Lung (tissue), 12 donors: ENCODE measurements around the gene SLC25A41. TPM values are rescaled to one million over a fixed set of nuclear protein-coding genes. Genes with fewer than 3 reads are reported as not detected.
A peak's percentile ranks its signal among the peaks of the same experiment; 100 is the strongest.

Experiments
- ATAC-seq: fragments of 200-7000 bp; cut with Tn5 transposase; one replicate; pipeline ENCODE4 v1.9.1; 2020; ENCODE audit warnings: moderate number of reproducible peaks; ENCODE audit not compliant: insufficient read depth, low FRiP score
- DNase-seq, 3 donors: peaks; one replicate each; pipeline ENCODE4 v3.0.0-alpha.2; 2013 to 2017
- H3K27ac ChIP-seq, 2 donors: one replicate each; pipeline ENCODE4 v1.5.1; 2013; ENCODE audit warnings: mild to moderate bottlenecking in 2 of 2, moderate library complexity in 2 of 2, control low read depth in 1 of 2, inconsistent platforms in 1 of 2, low read depth in 1 of 2, low read length in 1 of 2
- H3K27me3 ChIP-seq, 3 donors: one replicate each; pipeline ENCODE4 v1.5.1; 2013; ENCODE audit warnings: low read length in 2 of 3; ENCODE audit not compliant: control insufficient read depth in 3 of 3, insufficient read depth in 3 of 3
- H3K36me3 ChIP-seq, 4 donors: one replicate each; pipeline ENCODE4 v1.5.1; 2013; ENCODE audit warnings: low read length in 4 of 4, mild to moderate bottlenecking in 1 of 4, moderate library complexity in 1 of 4; ENCODE audit not compliant: control insufficient read depth in 4 of 4, insufficient read depth in 4 of 4
- H3K4me1 ChIP-seq, 5 donors: one replicate each; pipeline ENCODE4 v1.5.1; 2013; ENCODE audit warnings: low read length in 5 of 5, mild to moderate bottlenecking in 2 of 5, moderate library complexity in 1 of 5; ENCODE audit not compliant: control insufficient read depth in 5 of 5, insufficient read depth in 5 of 5
- H3K4me3 ChIP-seq: one replicate; pipeline ENCODE4 v1.5.1; 2013; ENCODE audit warnings: mild to moderate bottlenecking, control low read depth, moderate library complexity
- H3K9ac ChIP-seq, 2 donors: one replicate each; pipeline ENCODE4 v1.5.1; 2013; ENCODE audit warnings: low read length in 2 of 2, control low read depth in 1 of 2; ENCODE audit not compliant: insufficient read depth in 1 of 2
- H3K9me3 ChIP-seq, 4 donors: one replicate each; pipeline ENCODE4 v1.5.1; 2013; ENCODE audit warnings: low read length in 3 of 4, mild to moderate bottlenecking in 1 of 4, moderate library complexity in 1 of 4; ENCODE audit not compliant: control insufficient read depth in 4 of 4, insufficient read depth in 3 of 4
- WGBS, 2 donors: extraction: QIAGEN DNeasy Blood & Tissue Kit; methylation state at CpG; one replicate each; pipeline ENCODE4 v1.1.7; 2013; 5-methylcytosine and 5-hydroxymethylcytosine counted together
- polyA plus RNA-seq, 2 donors: library from polyadenylated mRNA; stranded (reverse); fragments of 200-250 nt; gene quantifications; one replicate each; pipeline ENCODE4 v1.2.1, GENCODE V29; 2013
- total RNA-seq, 2 donors: library from RNA; depleted of rRNA in 1 of 2; stranded (reverse); fragments of >200 nt in 1 of 2; gene quantifications; one replicate each; pipeline ENCODE4 v1.2.1, GENCODE V29; 2014 to 2021
- TF ChIP-seq, protein P1 (sequence below): IDR thresholded peaks from 2 replicates; pipeline ENCODE4 v1.5.1; 2012; ENCODE audit warnings: mild to moderate bottlenecking; ENCODE audit errors: control extremely low read depth, extremely low read depth
- donor health status: control.
- donor health status: control.
- donor health status: Bipolar disorder and iron deficiency.
- donor health status: healthy.
- donor health status: DM: yes; HTN: yes; CAD: no.

Gene SLC25A41
- total and polyA plus RNA-seq, 4 donors: 0.10 to 0.43 (median 0.28) TPM; not detected in 1

DNA sequence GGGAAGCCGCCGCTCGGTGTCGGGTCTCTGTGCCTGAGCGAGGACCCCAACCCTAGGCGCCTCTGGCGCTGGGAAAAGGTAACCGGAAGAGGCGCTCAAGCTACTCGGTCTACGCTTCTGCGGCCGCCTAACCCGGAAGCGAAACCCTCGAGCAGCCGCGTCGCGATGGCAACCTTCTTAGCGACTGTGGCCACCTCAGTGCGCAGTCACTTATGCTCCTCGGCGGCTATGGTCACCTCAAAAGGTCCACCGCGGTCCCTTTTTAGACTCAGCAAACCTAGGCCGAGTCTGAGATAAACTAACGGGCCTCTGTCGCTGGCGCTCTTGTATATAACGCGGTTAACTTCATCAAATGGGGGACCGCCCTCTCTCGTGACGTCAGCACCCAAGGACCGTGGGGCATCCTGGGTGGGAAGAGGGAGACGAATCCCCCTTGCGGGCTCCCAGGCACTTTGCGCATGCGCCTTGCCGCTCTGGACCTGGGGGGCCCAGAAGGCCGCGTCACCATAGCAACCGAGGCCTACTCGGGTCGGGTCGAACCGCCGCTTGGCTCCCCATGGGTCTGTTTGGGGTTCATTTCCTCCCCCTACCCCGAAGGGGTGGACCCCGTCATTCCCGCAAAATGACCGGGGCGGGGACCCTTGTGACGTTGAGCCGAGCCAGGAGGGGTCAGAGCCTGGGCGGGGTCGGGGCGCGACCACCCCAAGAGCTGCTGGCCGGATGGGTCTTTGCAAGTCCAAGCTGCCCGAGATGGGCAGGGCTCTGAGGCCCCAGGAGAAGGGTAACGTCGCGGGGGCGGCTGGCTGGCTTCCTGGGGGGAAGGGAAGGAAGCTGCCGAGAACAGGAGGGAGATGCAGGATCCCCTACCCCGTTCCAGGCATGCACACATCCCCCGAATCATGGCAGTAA lies 40.2 kb downstream of the SLC25A41 start, which contains the start of gene GTF2F1:
TSS of gene GTF2F1 (minus strand) at position 91 of the 909 bp plus-strand sequence. CDS start 169 bp downstream, outside the sequence.
- no peaks in the 10 kb centered on the region for H3K27me3 ChIP-seq
- WGBS, 2 donors: 0 to 1% methylated on average over 69 of the region's 69 CpGs
- H3K27ac ChIP-seq: peak within 1 kb of the TSS; percentile 91 to 96
- H3K4me1 ChIP-seq: peaks cover 0 to 13% (median 6%) of the 10 kb centered on the region in 5 donors
- peak; percentile 87 for ATAC-seq
- DNase-seq: peak; percentile 98 to 100 (median 99)
- H3K4me3 ChIP-seq: peak within 1 kb of the TSS; percentile 90
- H3K9me3 ChIP-seq: no peaks in the 10 kb centered on the region
- H3K9ac ChIP-seq: peak within 1 kb of the TSS; percentile 91
- peaks cover 2 to 13% (median 9%) of the 10 kb centered on the region in 4 donors for H3K36me3 ChIP-seq
- TF ChIP-seq, protein P1, sequence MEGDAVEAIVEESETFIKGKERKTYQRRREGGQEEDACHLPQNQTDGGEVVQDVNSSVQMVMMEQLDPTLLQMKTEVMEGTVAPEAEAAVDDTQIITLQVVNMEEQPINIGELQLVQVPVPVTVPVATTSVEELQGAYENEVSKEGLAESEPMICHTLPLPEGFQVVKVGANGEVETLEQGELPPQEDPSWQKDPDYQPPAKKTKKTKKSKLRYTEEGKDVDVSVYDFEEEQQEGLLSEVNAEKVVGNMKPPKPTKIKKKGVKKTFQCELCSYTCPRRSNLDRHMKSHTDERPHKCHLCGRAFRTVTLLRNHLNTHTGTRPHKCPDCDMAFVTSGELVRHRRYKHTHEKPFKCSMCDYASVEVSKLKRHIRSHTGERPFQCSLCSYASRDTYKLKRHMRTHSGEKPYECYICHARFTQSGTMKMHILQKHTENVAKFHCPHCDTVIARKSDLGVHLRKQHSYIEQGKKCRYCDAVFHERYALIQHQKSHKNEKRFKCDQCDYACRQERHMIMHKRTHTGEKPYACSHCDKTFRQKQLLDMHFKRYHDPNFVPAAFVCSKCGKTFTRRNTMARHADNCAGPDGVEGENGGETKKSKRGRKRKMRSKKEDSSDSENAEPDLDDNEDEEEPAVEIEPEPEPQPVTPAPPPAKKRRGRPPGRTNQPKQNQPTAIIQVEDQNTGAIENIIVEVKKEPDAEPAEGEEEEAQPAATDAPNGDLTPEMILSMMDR: peak; percentile 8

DNA sequence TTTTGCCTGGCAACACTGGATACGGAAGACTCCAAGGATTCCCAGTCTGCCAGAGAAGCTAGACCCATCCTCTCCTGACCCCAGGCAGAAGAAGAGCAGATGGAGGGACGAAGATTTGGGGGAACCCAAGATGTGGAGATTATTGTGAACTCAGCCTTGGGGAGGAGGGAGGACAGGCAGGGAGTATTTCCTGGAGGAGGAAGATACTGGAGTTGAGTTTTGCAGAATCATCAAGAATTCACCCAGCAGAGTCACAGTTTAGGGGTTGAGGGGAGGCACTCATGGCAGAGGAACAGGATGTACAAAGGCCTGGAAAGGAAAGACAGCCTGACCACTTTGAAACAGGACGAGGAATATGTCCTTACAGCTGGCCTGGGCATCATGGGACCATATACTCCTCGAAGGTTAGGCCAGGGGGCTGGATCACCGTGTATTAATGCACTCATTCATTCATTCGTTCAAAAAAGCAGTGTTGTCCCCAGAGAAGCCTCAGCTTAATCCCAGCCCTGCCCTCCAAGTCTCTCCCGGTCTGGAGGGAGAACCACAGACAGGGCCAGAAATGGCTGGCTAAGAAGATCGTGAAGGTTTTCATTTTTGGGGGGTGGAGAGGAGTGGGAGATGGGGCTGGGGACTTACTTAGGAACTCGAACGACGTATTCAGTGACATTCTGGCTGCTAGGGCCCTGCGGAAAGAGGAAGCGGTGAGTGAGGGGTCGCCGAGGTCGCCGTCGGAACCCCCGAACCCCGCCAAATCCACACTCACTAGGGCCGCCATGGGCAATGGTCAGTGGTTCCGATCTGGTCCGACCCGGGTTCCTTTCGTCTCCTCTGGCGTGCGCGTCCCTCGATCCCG lies 41.1 kb downstream of the SLC25A41 start:
- Histone ChIP-seq H3K36me3 (peaks cover 4 to 17% (median 14%) of the 10 kb centered on the region in 4 donors), H3K27ac (peak overlapping the region; percentile 91 to 96), H3K27me3 (no peaks in the 10 kb centered on the region), H3K9ac (peak overlapping the region; percentile 91), H3K4me3 (peak overlapping the region; percentile 90), H3K9me3 (no peaks in the 10 kb centered on the region), H3K4me1 (peaks cover 0 to 13% (median 6%) of the 10 kb centered on the region in 5 donors)
- TF ChIP-seq, protein P1: no peak
- peak in 1 of 3 donors; percentile 13 for DNase-seq
- ATAC-seq: no peak
- 7 to 11% methylated on average over 23 to 30 of the region's 30 CpGs for WGBS, 2 donors

DNA sequence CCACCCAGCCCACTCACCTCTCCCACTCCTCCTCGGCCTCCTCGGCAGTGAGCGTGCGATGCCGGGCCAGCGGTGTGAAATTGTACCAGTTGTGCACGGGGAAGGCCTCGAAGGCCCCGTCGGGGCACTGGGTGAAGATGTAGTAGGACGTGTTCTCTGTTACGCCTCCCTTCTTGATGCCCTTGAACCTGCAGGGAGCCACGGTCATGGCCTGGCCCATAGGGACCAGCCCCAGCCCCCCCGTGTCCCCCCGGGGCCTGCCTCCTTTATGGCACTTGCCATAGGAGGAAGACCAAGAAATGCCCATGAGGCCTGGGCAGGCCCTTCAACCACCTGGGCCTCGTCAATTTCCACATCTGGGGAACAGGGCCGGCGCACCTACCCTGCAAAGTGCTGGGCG lies 46.2 kb downstream of the SLC25A41 start:
- DNase-seq (no peak), ATAC-seq (no peak)
- TF ChIP-seq, protein P1: no peak

More for the DNA sequence above, 46.2 kb downstream of the SLC25A41 start:
- H3K27ac ChIP-seq: no peak overlapping the region
- H3K9me3 ChIP-seq: peaks cover 0 to 2% (median 0%) of the 10 kb centered on the region in 4 donors
- H3K4me1 ChIP-seq: peaks cover 0 to 6% (median 5%) of the 10 kb centered on the region in 5 donors
- H3K27me3 ChIP-seq: no peaks in the 10 kb centered on the region
- H3K4me3 ChIP-seq: no peak overlapping the region
- H3K36me3 ChIP-seq: peaks cover 4 to 50% (median 39%) of the 10 kb centered on the region in 4 donors
- no peak overlapping the region for H3K9ac ChIP-seq
- WGBS, 2 donors: 93 to 98% methylated on average over 19 of the region's 19 CpGs
